ENCODE results near the gene JAKMIP2.

- TF ChIP-seq, protein P1, sequence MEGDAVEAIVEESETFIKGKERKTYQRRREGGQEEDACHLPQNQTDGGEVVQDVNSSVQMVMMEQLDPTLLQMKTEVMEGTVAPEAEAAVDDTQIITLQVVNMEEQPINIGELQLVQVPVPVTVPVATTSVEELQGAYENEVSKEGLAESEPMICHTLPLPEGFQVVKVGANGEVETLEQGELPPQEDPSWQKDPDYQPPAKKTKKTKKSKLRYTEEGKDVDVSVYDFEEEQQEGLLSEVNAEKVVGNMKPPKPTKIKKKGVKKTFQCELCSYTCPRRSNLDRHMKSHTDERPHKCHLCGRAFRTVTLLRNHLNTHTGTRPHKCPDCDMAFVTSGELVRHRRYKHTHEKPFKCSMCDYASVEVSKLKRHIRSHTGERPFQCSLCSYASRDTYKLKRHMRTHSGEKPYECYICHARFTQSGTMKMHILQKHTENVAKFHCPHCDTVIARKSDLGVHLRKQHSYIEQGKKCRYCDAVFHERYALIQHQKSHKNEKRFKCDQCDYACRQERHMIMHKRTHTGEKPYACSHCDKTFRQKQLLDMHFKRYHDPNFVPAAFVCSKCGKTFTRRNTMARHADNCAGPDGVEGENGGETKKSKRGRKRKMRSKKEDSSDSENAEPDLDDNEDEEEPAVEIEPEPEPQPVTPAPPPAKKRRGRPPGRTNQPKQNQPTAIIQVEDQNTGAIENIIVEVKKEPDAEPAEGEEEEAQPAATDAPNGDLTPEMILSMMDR (conservative IDR thresholded peaks at IDR 0.05 in 1 of 2, IDR thresholded peaks at IDR 0.05 in 1 of 2; ENCODE audit: extremely low read depth in 1 of 2, insufficient read depth in 1 of 2, low read depth in 1 of 2, low read length in 2 of 2): no peak
- no peak for TF ChIP-seq EZH2 (IDR thresholded peaks at IDR 0.05; ENCODE audit: borderline replicate concordance, low read length)
Observed at GRCh38 chr5:147751156-147751830, 31.2 kb downstream of the JAKMIP2 start.

All from mammary epithelial cell (primary cell).